IMR-90 (cell line): ENCODE results near the gene R3HDML. TPM values are rescaled to one million over a fixed set of nuclear protein-coding genes. Genes with fewer than 3 reads are reported as not detected.

Experiments
- ATAC-seq: fragments of 200-7000 bp; cut with Tn5 transposase; 2 replicates; pipeline ENCODE4 v1.9.1; 2020; ENCODE audit warnings: low read depth, mild to moderate bottlenecking, moderate library complexity
- BruUV-seq: library from RNA; stranded (reverse); fragments of 400-500 nt; replicated peaks from 2 replicates; lab custom pipeline; 2021; lab: Mats Ljungman, UMichigan
- CTCF ChIA-PET: fragments of 300-600 bp; formaldehyde crosslinking; extraction: SDS; loops from one replicate; lab custom pipeline; 2021; ENCODE audit warnings: antibody characterized with exemption; lab: Yijun Ruan, JAX
- POLR2A ChIA-PET: fragments of 300-600 bp; sonication (Branson Sonifier 250); formaldehyde crosslinking; loops from one replicate; lab custom pipeline; 2022; ENCODE audit warnings: antibody characterized with exemption; ENCODE audit not compliant: unreplicated experiment; lab: Charles Lee
- DNase-seq: peaks from one replicate; pipeline ENCODE4 v3.0.0; 2013
- H2AFZ ChIP-seq: replicated peaks from 2 replicates; pipeline ENCODE3; 2013; ENCODE audit warnings: low read length, mild to moderate bottlenecking; ENCODE audit not compliant: poor library complexity
- H2AK5ac ChIP-seq: 2 replicates; pipeline ENCODE4 v1.6.1; 2013; ENCODE audit warnings: low read depth, low read length, inconsistent platforms
- H2AK9ac ChIP-seq: replicated peaks from 2 replicates; pipeline ENCODE3; 2013; ENCODE audit warnings: mild to moderate bottlenecking, low read depth, low read length, moderate library complexity; ENCODE audit not compliant: poor library complexity
- H2BK120ac ChIP-seq: 2 replicates; pipeline ENCODE4 v1.6.1; 2013; ENCODE audit warnings: low read depth, low read length, inconsistent platforms
- H2BK15ac ChIP-seq: 3 replicates; pipeline ENCODE4 v1.6.1; 2013; ENCODE audit warnings: low read depth, low read length, inconsistent platforms
- H2BK20ac ChIP-seq: 2 replicates; pipeline ENCODE4 v1.6.1; 2013; ENCODE audit warnings: low read depth, mild to moderate bottlenecking, inconsistent platforms, low read length, moderate library complexity
- H2BK5ac ChIP-seq: 2 replicates; pipeline ENCODE4 v1.6.1; 2013; ENCODE audit warnings: mild to moderate bottlenecking, low read depth, low read length, inconsistent platforms; ENCODE audit not compliant: poor library complexity, severe bottlenecking
- H3K14ac ChIP-seq: replicated peaks from 2 replicates; pipeline ENCODE4 v1.6.1; 2013; ENCODE audit warnings: low read depth, low read length, inconsistent platforms
- H3K18ac ChIP-seq: 2 replicates; pipeline ENCODE4 v1.6.1; 2013; ENCODE audit warnings: low read depth, low read length, control low read depth
- H3K23ac ChIP-seq: 2 replicates; pipeline ENCODE4 v1.6.1; 2013; ENCODE audit warnings: low read depth, low read length, inconsistent platforms
- H3K27ac ChIP-seq: 2 replicates; pipeline ENCODE4 v1.5.1; 2013; ENCODE audit warnings: mild to moderate bottlenecking, control low read depth, low read length; ENCODE audit not compliant: insufficient read depth
- H3K27me3 ChIP-seq: 2 replicates; pipeline ENCODE4 v1.6.1; 2013; ENCODE audit warnings: low read length; ENCODE audit not compliant: control insufficient read depth, insufficient read depth
- H3K36me3 ChIP-seq: 2 replicates; pipeline ENCODE4 v1.6.1; 2013; ENCODE audit warnings: low read length, mixed read lengths; ENCODE audit not compliant: control insufficient read depth, insufficient read depth
- H3K4ac ChIP-seq: 2 replicates; pipeline ENCODE4 v1.6.1; 2013; ENCODE audit warnings: low read depth, low read length, inconsistent platforms
- H3K4me1 ChIP-seq: 2 replicates; pipeline ENCODE4 v1.6.1; 2013; ENCODE audit warnings: low read length, mixed read lengths; ENCODE audit not compliant: control insufficient read depth, insufficient read depth
- H3K4me2 ChIP-seq: 2 replicates; pipeline ENCODE4 v1.6.1; 2013; ENCODE audit warnings: low read depth, mild to moderate bottlenecking, control low read depth, low read length, moderate library complexity
- H3K4me3 ChIP-seq: 2 replicates; pipeline ENCODE4 v1.5.1; 2013; ENCODE audit warnings: low read depth, mild to moderate bottlenecking, control low read depth, low read length, moderate library complexity; ENCODE audit not compliant: insufficient read depth
- H3K56ac ChIP-seq: 2 replicates; pipeline ENCODE4 v1.6.1; 2013; ENCODE audit warnings: low read length, inconsistent platforms; ENCODE audit not compliant: insufficient read depth; ENCODE audit errors: extremely low read depth
- H3K79me1 ChIP-seq, 2 experiments: 2 replicates each; pipeline ENCODE4 v1.6.1; 2013; ENCODE audit warnings: low read length in 2 of 2, inconsistent platforms in 1 of 2, low read depth in 1 of 2
- H3K9ac ChIP-seq: 2 replicates; pipeline ENCODE4 v1.6.1; 2013; ENCODE audit warnings: low read depth, low read length, control low read depth
- H3K9me1 ChIP-seq: 2 replicates; pipeline ENCODE4 v1.6.1; 2013; ENCODE audit warnings: low read length, inconsistent platforms; ENCODE audit not compliant: insufficient read depth
- H3K9me3 ChIP-seq: 2 replicates; pipeline ENCODE4 v1.6.1; 2013; ENCODE audit warnings: low read length; ENCODE audit not compliant: control insufficient read depth, insufficient read depth
- H4K20me1 ChIP-seq: 2 replicates; pipeline ENCODE4 v1.6.1; 2013; ENCODE audit warnings: low read length, inconsistent platforms; ENCODE audit not compliant: insufficient read depth
- H4K5ac ChIP-seq: 2 replicates; pipeline ENCODE4 v1.6.1; 2013; ENCODE audit warnings: mild to moderate bottlenecking, low read depth, low read length, control low read depth
- H4K8ac ChIP-seq, 2 experiments: 2 replicates each; pipeline ENCODE4 v1.6.1; 2013; ENCODE audit warnings: low read depth in 2 of 2, low read length in 2 of 2, control low read depth in 1 of 2, inconsistent platforms in 1 of 2
- H4K91ac ChIP-seq: 2 replicates; pipeline ENCODE4 v1.6.1; 2013; ENCODE audit warnings: low read depth, low read length, inconsistent platforms; ENCODE audit not compliant: insufficient read depth
- BHLHE40 ChIP-seq: fragments of 150-350 bp; IDR thresholded peaks from 2 replicates; pipeline ENCODE4 v1.6.1; 2016; ENCODE audit warnings: mild to moderate bottlenecking, low read depth, low read length
- ELK1 ChIP-seq: fragments of 150-350 bp; IDR thresholded peaks from 2 replicates; pipeline ENCODE4 v1.6.1; 2016; ENCODE audit warnings: low read depth, mild to moderate bottlenecking, low read length, moderate library complexity, borderline replicate concordance
- RAD21 ChIP-seq: IDR thresholded peaks from 2 replicates; pipeline ENCODE4 v1.6.1; 2012; ENCODE audit warnings: low read length, improper control_type of control experiment
- WGBS, 2 experiments: methylation state at CpG; one replicate each; pipeline versions ENCODE4 v1.1.5 to v1.1.7; 2013; ENCODE audit warnings: missing lambda C conversion rate in 2 of 2; ENCODE audit not compliant: insufficient read length in 1 of 2; ENCODE audit errors: extremely low coverage in 2 of 2; 5-methylcytosine and 5-hydroxymethylcytosine counted together
- dilution Hi-C: fragments of 300-500 bp; cut with HindIII; formaldehyde crosslinking; loops from one replicate; pipeline ENCODE4 v1.14.3; 2018; ENCODE audit warnings: low sequenced_read_pairs; ENCODE audit not compliant: unreplicated experiment
- in situ Hi-C: fragments of 300-500 bp; cut with MboI; formaldehyde crosslinking; loops from 3 replicates; pipeline ENCODE4 v1.14.3; 2019; ENCODE audit warnings: low sequenced_read_pairs, inconsistent platforms, mixed read lengths
- intact Hi-C: fragments of 100-400 bp; cut with micrococcal nuclease; formaldehyde crosslinking; loops from 2 replicates; pipeline ENCODE4 v1.10.0; 2022
- polyA plus RNA-seq, 3 experiments: library from polyadenylated mRNA; depleted of rRNA; stranded (reverse); fragments of >200 nt; gene quantifications; 2 replicates each; pipeline ENCODE4 v1.2.3, GENCODE V29; 2012; ENCODE audit warnings: low replicate concordance in 1 of 3
- total RNA-seq: library from RNA; depleted of rRNA; stranded (reverse); fragments of >200 nt; gene quantifications from 2 replicates; pipeline ENCODE4 v1.2.3, GENCODE V29; 2012

The R3HDML gene
- total and polyA plus RNA-seq, 2 of the 4 experiments (the other 2 are of a cell fraction) = not detected

GRCh38 chr20:44399446-44399845 is 62.6 kb downstream of the R3HDML start:
- BruUV-seq = no TSS peak

More at GRCh38 chr20:44399446-44399845, 62.6 kb downstream of the R3HDML start:
- H3K36me3 ChIP-seq = no peaks in the 10 kb centered on the region
- ChIA-PET POLR2A (no interaction called here), CTCF (no interaction called here)
- H2BK15ac ChIP-seq = no peak overlapping the region
- no peak overlapping the region for H3K18ac ChIP-seq
- no peak overlapping the region for H3K56ac ChIP-seq
- no peaks in the 10 kb centered on the region for H3K4me1 ChIP-seq
- no peak overlapping the region for H3K9ac ChIP-seq
- no peak overlapping the region for H3K23ac ChIP-seq
- no peaks in the 10 kb centered on the region for H3K79me1 ChIP-seq
- no peaks in the 10 kb centered on the region; the same call in 1 of the 2 replicates for H3K9me1 ChIP-seq
- no peak overlapping the region for H3K14ac ChIP-seq
- H4K8ac ChIP-seq = no peak overlapping the region
- ATAC-seq (no peak), DNase-seq (no peak)
- H4K20me1 ChIP-seq = no peaks in the 10 kb centered on the region
- H2BK20ac ChIP-seq = no peak overlapping the region
- intact Hi-C loops = no loop called here
- in situ Hi-C loops = loop anchor here (25.0 kb wide), 1 partner anchor 463 kb away; no protein-coding TSS in a partner anchor
- no peaks in the 10 kb centered on the region for H3K9me3 ChIP-seq
- no peak overlapping the region for H2BK120ac ChIP-seq
- 61% methylated on average over 3 of the region's 3 CpGs; no CpG with 5 or more reads in 1 of the 2 experiments for WGBS, 2 experiments
- H4K5ac ChIP-seq = no peak overlapping the region
- dilution Hi-C loops = loop anchor here (10.0 kb wide), 1 partner anchor 65 kb away; no protein-coding TSS in a partner anchor
- H3K4ac ChIP-seq = no peak overlapping the region
- no peak overlapping the region for H2AFZ ChIP-seq
- H4K91ac ChIP-seq = no peak overlapping the region
- no peak overlapping the region for H3K4me2 ChIP-seq
- H2AK9ac ChIP-seq = no peak overlapping the region
- no peak overlapping the region for H3K4me3 ChIP-seq
- H3K27me3 ChIP-seq = peaks cover 42% of the 10 kb centered on the region
- no peak overlapping the region for H2BK5ac ChIP-seq
- H3K27ac ChIP-seq = no peak overlapping the region
- TF ChIP-seq BHLHE40 (no peak), ELK1 (no peak), RAD21 (no peak)
- H2AK5ac ChIP-seq = no peak overlapping the region
